Fibroblast of the aortic adventitia (primary cell): ENCODE data around the gene CFAP141. TPM values are rescaled to one million over a fixed set of nuclear protein-coding genes. Genes with fewer than 3 reads are reported as not detected.

ENCODE experiments used
- DNase-seq: peaks from one replicate; pipeline ENCODE4 v3.0.0-alpha.2; 2010; ENCODE audit warnings: low read depth
- H3K4me3 ChIP-seq: 2 replicates; pipeline ENCODE4 v1.5.1; 2011; ENCODE audit warnings: low read depth, mild to moderate bottlenecking, control low read depth, low read length, moderate library complexity
- CTCF ChIP-seq: IDR thresholded peaks from 2 replicates; pipeline ENCODE4 v1.5.1; 2011; ENCODE audit warnings: mild to moderate bottlenecking, low read length, control low read depth, inconsistent platforms; ENCODE audit not compliant: insufficient read depth
- total RNA-seq: library from RNA; depleted of rRNA; stranded (reverse); fragments of >200 nt; gene quantifications from 2 replicates; pipeline ENCODE4 v1.2.3, GENCODE V29; 2012; ENCODE audit warnings: low replicate concordance

The CFAP141 gene
- total RNA-seq, 1 donor: not detected

GRCh38 chr1:154182344-154183045, 23.6 kb downstream of the CFAP141 start:
- TF ChIP-seq CTCF: peak; percentile 4
- peak overlapping the region; percentile 100 for H3K4me3 ChIP-seq
- peak; percentile 73 for DNase-seq

GRCh38 chr1:154181944-154182343, 24.2 kb downstream of the CFAP141 start:
- TF ChIP-seq CTCF: no peak
- no peak for DNase-seq
- peak overlapping the region; percentile 100 for H3K4me3 ChIP-seq

GRCh38 chr1:154179946-154180687, 26.0 kb downstream of the CFAP141 start:
- H3K4me3 ChIP-seq: peak overlapping the region; percentile 22

GRCh38 chr1:154178911-154179811, 27.0 kb downstream of the CFAP141 start:
- peak; percentile 30 for DNase-seq
- no peak overlapping the region for H3K4me3 ChIP-seq

More at GRCh38 chr1:154179946-154180687, 26.0 kb downstream of the CFAP141 start:
- DNase-seq: no peak
- TF ChIP-seq CTCF: no peak

GRCh38 chr1:154178013-154178412, 28.1 kb downstream of the CFAP141 start:
- DNase-seq: peak; percentile 30
- no peak for TF ChIP-seq CTCF
- H3K4me3 ChIP-seq: no peak overlapping the region

More at GRCh38 chr1:154178911-154179811, 27.0 kb downstream of the CFAP141 start:
- TF ChIP-seq CTCF: no peak

GRCh38 chr1:154176337-154176736, 29.8 kb downstream of the CFAP141 start:
- TF ChIP-seq CTCF: no peak
- peak; percentile 81 for DNase-seq
- no peak overlapping the region for H3K4me3 ChIP-seq
